HEK293 (cell line): ENCODE data around the gene DLGAP5.

Source experiments
- ATF2 ChIP-seq: fragments of 450-650 bp; formaldehyde crosslinking; IDR thresholded peaks from 2 replicates; pipeline ENCODE4 v1.5.1; 2016; ENCODE audit warnings: missing biosample characterization, missing genetic modification characterization, low read depth
- GLI2 ChIP-seq: fragments of 450-650 bp; formaldehyde crosslinking; IDR thresholded peaks from 2 replicates; pipeline ENCODE4; 2017; ENCODE audit warnings: missing biosample characterization, missing genetic modification characterization, low read depth, borderline replicate concordance
- MEIS1 ChIP-seq: sonication (generic); formaldehyde crosslinking; IDR thresholded peaks from 2 replicates; pipeline ENCODE4 v1.8.1; 2022; ENCODE audit warnings: missing genetic modification reagents, mild to moderate bottlenecking, borderline replicate concordance
- MYNN ChIP-seq: fragments of 450-650 bp; formaldehyde crosslinking; IDR thresholded peaks from 2 replicates; pipeline ENCODE4 v1.5.1; 2016; ENCODE audit warnings: missing biosample characterization, missing genetic modification characterization, borderline replicate concordance
- PRDM4 ChIP-seq: fragments of 450-650 bp; formaldehyde crosslinking; IDR thresholded peaks from 2 replicates; pipeline ENCODE4 v1.5.1; 2017; ENCODE audit warnings: missing biosample characterization, missing genetic modification characterization
- SCRT1 ChIP-seq: fragments of 450-650 bp; formaldehyde crosslinking; IDR thresholded peaks from 2 replicates; pipeline ENCODE4 v1.5.1; 2016; ENCODE audit warnings: missing biosample characterization, missing genetic modification characterization, borderline replicate concordance
- SETDB1 ChIP-seq: IDR thresholded peaks from one replicate; pipeline ENCODE4 v1.6.1; 2017; ENCODE audit warnings: mild to moderate bottlenecking, low read length, moderate library complexity, mixed read lengths; ENCODE audit not compliant: insufficient read length
- SP7 ChIP-seq: fragments of 450-650 bp; formaldehyde crosslinking; IDR thresholded peaks from 2 replicates; pipeline ENCODE4 v1.5.1; 2016; ENCODE audit warnings: missing biosample characterization, missing genetic modification characterization
- TRIM28 ChIP-seq: IDR thresholded peaks from 2 replicates; pipeline ENCODE4 v1.6.1; 2011; ENCODE audit warnings: low read length, control low read depth, borderline replicate concordance
- ZBTB11 ChIP-seq: fragments of 450-650 bp; formaldehyde crosslinking; conservative IDR thresholded peaks from 2 replicates; pipeline ENCODE4 v1.5.1; 2016; ENCODE audit warnings: low read depth, missing biosample characterization, missing genetic modification characterization
- ZBTB6 ChIP-seq: fragments of 450-650 bp; formaldehyde crosslinking; IDR thresholded peaks from 2 replicates; pipeline ENCODE4 v1.5.1; 2017; ENCODE audit warnings: missing biosample characterization, missing genetic modification characterization
- ZFP37 ChIP-seq: fragments of 450-650 bp; formaldehyde crosslinking; IDR thresholded peaks from 2 replicates; pipeline ENCODE4 v1.5.1; 2016; ENCODE audit warnings: missing biosample characterization, missing genetic modification characterization
- ZNF140 ChIP-seq: fragments of 450-650 bp; formaldehyde crosslinking; IDR thresholded peaks from 2 replicates; pipeline ENCODE4 v1.5.1; 2016; ENCODE audit warnings: missing biosample characterization, missing genetic modification characterization
- ZNF19 ChIP-seq: fragments of 450-650 bp; formaldehyde crosslinking; IDR thresholded peaks from 2 replicates; pipeline ENCODE4; 2016; ENCODE audit warnings: missing biosample characterization, missing genetic modification characterization, low read depth
- ZNF202 ChIP-seq: fragments of 450-650 bp; formaldehyde crosslinking; IDR thresholded peaks from 2 replicates; pipeline ENCODE4 v1.5.1; 2016; ENCODE audit warnings: missing biosample characterization, missing genetic modification characterization, borderline replicate concordance
- ZNF24 ChIP-seq: fragments of 450-650 bp; formaldehyde crosslinking; IDR thresholded peaks from 2 replicates; pipeline ENCODE4 v1.5.1; 2016; ENCODE audit warnings: missing biosample characterization, missing genetic modification characterization
- ZNF341 ChIP-seq: fragments of 450-650 bp; formaldehyde crosslinking; IDR thresholded peaks from 2 replicates; pipeline ENCODE4; 2016; ENCODE audit warnings: low read depth, missing biosample characterization, missing genetic modification characterization
- ZNF394 ChIP-seq: fragments of 450-650 bp; formaldehyde crosslinking; IDR thresholded peaks from 2 replicates; pipeline ENCODE4 v1.5.1; 2016; ENCODE audit warnings: missing biosample characterization, missing genetic modification characterization, mild to moderate bottlenecking, moderate library complexity, borderline replicate concordance
- ZNF423 ChIP-seq: fragments of 450-650 bp; formaldehyde crosslinking; IDR thresholded peaks from 2 replicates; pipeline ENCODE4 v1.5.1; 2016; ENCODE audit warnings: missing biosample characterization, missing genetic modification characterization
- ZNF426 ChIP-seq: fragments of 450-650 bp; formaldehyde crosslinking; IDR thresholded peaks from 2 replicates; pipeline ENCODE4 v1.5.1; 2017; ENCODE audit warnings: missing biosample characterization, missing genetic modification characterization, mild to moderate bottlenecking, inconsistent platforms, moderate library complexity
- ZNF449 ChIP-seq: fragments of 450-650 bp; formaldehyde crosslinking; IDR thresholded peaks from 2 replicates; pipeline ENCODE4 v1.5.1; 2017; ENCODE audit warnings: missing biosample characterization, mild to moderate bottlenecking, missing genetic modification characterization, moderate library complexity
- ZNF585B ChIP-seq: fragments of 450-650 bp; formaldehyde crosslinking; IDR thresholded peaks from 2 replicates; pipeline ENCODE4 v1.5.1; 2016; ENCODE audit warnings: missing biosample characterization, missing genetic modification characterization
- ZNF639 ChIP-seq: fragments of 450-650 bp; formaldehyde crosslinking; IDR thresholded peaks from 2 replicates; pipeline ENCODE4 v1.5.1; 2016; ENCODE audit warnings: missing biosample characterization, missing genetic modification characterization
- ZNF670 ChIP-seq: fragments of 450-650 bp; formaldehyde crosslinking; IDR thresholded peaks from 2 replicates; pipeline ENCODE4 v1.5.1; 2016; ENCODE audit warnings: missing biosample characterization, missing genetic modification characterization, low read depth
- ZNF837 ChIP-seq: fragments of 450-650 bp; formaldehyde crosslinking; IDR thresholded peaks from 2 replicates; pipeline ENCODE4 v1.5.1; 2016; ENCODE audit warnings: missing biosample characterization, missing genetic modification characterization
- ZSCAN16 ChIP-seq: fragments of 450-650 bp; formaldehyde crosslinking; IDR thresholded peaks from 2 replicates; pipeline ENCODE4 v1.5.1; 2016; ENCODE audit warnings: missing biosample characterization, missing genetic modification characterization

Gene DLGAP5

GRCh38 chr14:55223364-55223763 lies 32.0 kb upstream of the DLGAP5 start (continued):
- TF ChIP-seq ZNF449 (no peak), SCRT1 (no peak), MEIS1 (CRISPR knock-in tag) (no peak), MYNN (no peak), ZNF670 (no peak), ZNF426 (tag by site-specific recombination) (peak; percentile 67), ZNF639 (tag by site-specific recombination) (no peak), PRDM4 (tag by site-specific recombination) (no peak), ZBTB6 (tag by site-specific recombination) (no peak), ZNF19 (peak; percentile 31; the same call in 1 of the 2 replicates), ZSCAN16 (tag by site-specific recombination) (no peak), ZNF24 (tag by site-specific recombination) (no peak), ZFP37 (tag by site-specific recombination) (no peak), ZNF140 (tag by site-specific recombination) (0 out of 2 replicates have a peak, but pooled peaks have one; percentile 48), ZNF202 (no peak), SETDB1 (no peak), ZBTB11 (tag by site-specific recombination) (peak; percentile 61), TRIM28 (no peak), GLI2 (tag by site-specific recombination) (no peak), ZNF341 (tag by site-specific recombination) (no peak), ZNF423 (tag by site-specific recombination) (no peak), ZNF394 (tag by site-specific recombination) (peak; percentile 88), ZNF585B (tag by site-specific recombination) (no peak), ATF2 (tag by site-specific recombination) (no peak), ZNF837 (tag by site-specific recombination) (no peak), SP7 (no peak)
